Upper lobe of left lung (tissue), 4 donors: ENCODE measurements around the gene C20orf144.

Experiments used
- POLR2A ChIP-seq, 4 donors: fragments of 450-650 bp; IDR thresholded peaks; one replicate each; pipeline ENCODE4 v1.5.1; 2016 to 2017; ENCODE audit warnings: antibody characterized with exemption in 4 of 4, mild to moderate bottlenecking in 2 of 4
- POLR2AphosphoS5 ChIP-seq, 2 donors: sonication (generic); formaldehyde crosslinking; IDR thresholded peaks; one replicate each; pipeline ENCODE4 v1.5.1; 2017; ENCODE audit warnings: antibody characterized with exemption in 2 of 2
- TF ChIP-seq, protein P1 (sequence below), 6 experiments: fragments of 450-650 bp in 4 of 6; fragments of 200-600 bp in 2 of 6; sonication (generic) in 2 of 6; IDR thresholded peaks; one replicate each; pipeline ENCODE4 v1.5.1; 2016 to 2019; ENCODE audit warnings: antibody characterized with exemption in 6 of 6

- TF ChIP-seq, protein P1, sequence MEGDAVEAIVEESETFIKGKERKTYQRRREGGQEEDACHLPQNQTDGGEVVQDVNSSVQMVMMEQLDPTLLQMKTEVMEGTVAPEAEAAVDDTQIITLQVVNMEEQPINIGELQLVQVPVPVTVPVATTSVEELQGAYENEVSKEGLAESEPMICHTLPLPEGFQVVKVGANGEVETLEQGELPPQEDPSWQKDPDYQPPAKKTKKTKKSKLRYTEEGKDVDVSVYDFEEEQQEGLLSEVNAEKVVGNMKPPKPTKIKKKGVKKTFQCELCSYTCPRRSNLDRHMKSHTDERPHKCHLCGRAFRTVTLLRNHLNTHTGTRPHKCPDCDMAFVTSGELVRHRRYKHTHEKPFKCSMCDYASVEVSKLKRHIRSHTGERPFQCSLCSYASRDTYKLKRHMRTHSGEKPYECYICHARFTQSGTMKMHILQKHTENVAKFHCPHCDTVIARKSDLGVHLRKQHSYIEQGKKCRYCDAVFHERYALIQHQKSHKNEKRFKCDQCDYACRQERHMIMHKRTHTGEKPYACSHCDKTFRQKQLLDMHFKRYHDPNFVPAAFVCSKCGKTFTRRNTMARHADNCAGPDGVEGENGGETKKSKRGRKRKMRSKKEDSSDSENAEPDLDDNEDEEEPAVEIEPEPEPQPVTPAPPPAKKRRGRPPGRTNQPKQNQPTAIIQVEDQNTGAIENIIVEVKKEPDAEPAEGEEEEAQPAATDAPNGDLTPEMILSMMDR (IDR thresholded peaks at IDR 0.05): no peak
- no peak for TF ChIP-seq POLR2A (IDR thresholded peaks at IDR 0.05)
- TF ChIP-seq POLR2AphosphoS5 (IDR thresholded peaks at IDR 0.05): no peak
Measured at GRCh38 chr20:33655164-33655563, 7.0 kb upstream of the C20orf144 start.
